Measurements from ENCODE around the gene SLC9A8. TPM values are rescaled to one million over a fixed set of nuclear protein-coding genes. Genes with fewer than 3 reads are reported as not detected.

Gene SLC9A8
- total and polyA plus RNA-seq, 2 of the 8 experiments (the other 6 are each of a cell fraction or from before 2014, with no cell fraction given) = 3.2 to 6.2 TPM

DNA sequence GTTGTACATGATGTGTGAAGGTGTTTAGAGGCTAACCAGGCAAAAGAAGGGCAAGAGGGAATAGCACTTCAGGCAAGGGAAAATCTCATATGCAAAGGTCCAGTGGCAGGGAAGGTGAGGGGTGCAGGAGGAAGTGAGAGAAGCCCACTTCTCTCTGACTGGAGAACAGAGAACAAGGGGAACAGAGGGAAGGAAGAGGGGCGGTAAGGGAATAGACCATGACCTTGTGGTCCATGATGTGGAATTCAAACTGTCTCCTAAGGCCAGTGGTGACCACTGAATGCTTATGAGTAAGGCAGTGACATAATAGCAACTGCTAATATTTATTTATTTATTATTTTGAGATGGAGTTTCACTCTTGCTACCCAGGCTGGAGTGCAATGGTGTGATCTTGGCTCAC, 20.6 kb upstream of the SLC9A8 start (continued):
- TF ChIP-seq, protein P1, sequence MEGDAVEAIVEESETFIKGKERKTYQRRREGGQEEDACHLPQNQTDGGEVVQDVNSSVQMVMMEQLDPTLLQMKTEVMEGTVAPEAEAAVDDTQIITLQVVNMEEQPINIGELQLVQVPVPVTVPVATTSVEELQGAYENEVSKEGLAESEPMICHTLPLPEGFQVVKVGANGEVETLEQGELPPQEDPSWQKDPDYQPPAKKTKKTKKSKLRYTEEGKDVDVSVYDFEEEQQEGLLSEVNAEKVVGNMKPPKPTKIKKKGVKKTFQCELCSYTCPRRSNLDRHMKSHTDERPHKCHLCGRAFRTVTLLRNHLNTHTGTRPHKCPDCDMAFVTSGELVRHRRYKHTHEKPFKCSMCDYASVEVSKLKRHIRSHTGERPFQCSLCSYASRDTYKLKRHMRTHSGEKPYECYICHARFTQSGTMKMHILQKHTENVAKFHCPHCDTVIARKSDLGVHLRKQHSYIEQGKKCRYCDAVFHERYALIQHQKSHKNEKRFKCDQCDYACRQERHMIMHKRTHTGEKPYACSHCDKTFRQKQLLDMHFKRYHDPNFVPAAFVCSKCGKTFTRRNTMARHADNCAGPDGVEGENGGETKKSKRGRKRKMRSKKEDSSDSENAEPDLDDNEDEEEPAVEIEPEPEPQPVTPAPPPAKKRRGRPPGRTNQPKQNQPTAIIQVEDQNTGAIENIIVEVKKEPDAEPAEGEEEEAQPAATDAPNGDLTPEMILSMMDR (IDR thresholded peaks at IDR 0.05; ENCODE audit: control extremely low read depth in 1 of 3, insufficient read depth in 1 of 3, low read depth in 1 of 3, low read length in 3 of 3) = no peak

Measured in H1 (cell line).